CD14-positive monocyte (primary cell): Measurements from ENCODE around the gene CAPN9. TPM values are rescaled to one million over a fixed set of nuclear protein-coding genes. Genes with fewer than 3 reads are reported as not detected.

Experiments used
- DNase-seq, 3 donors: peaks; one replicate each; pipeline ENCODE4 v3.0.0-alpha.2; 2011 to 2022
- H2AFZ ChIP-seq: 2 replicates; pipeline ENCODE4 v1.6.0; 2012; ENCODE audit warnings: mild to moderate bottlenecking, low read depth, low read length, inconsistent platforms; ENCODE audit not compliant: insufficient read depth, poor library complexity, severe bottlenecking
- H3K27ac ChIP-seq, 2 donors: 1 replicate in 1 of 2; 2 replicates in 1 of 2; pipeline ENCODE4 v1.5.1; 2012 to 2013; ENCODE audit warnings: low read length in 2 of 2, control low read depth in 1 of 2, inconsistent platforms in 1 of 2, low read depth in 1 of 2, mild to moderate bottlenecking in 1 of 2
- H3K27me3 ChIP-seq, 2 donors: one replicate each; pipeline versions ENCODE4 v1.6.0 to v1.6.1; 2011 to 2013; ENCODE audit warnings: low read length in 2 of 2; ENCODE audit not compliant: control insufficient read depth in 2 of 2, insufficient read depth in 2 of 2
- H3K36me3 ChIP-seq, 2 donors: replicated peaks in 1 of 2; 1 replicate in 1 of 2; 2 replicates in 1 of 2; pipeline versions ENCODE4 v1.5.1 to v1.6.1; 2012 to 2013; ENCODE audit warnings: low read length in 2 of 2, control low read depth in 1 of 2, inconsistent platforms in 1 of 2, mild to moderate bottlenecking in 1 of 2; ENCODE audit not compliant: insufficient read depth in 2 of 2, control insufficient read depth in 1 of 2
- H3K4me1 ChIP-seq, 2 donors: 1 replicate in 1 of 2; 2 replicates in 1 of 2; pipeline versions ENCODE4 v1.5.1 to v1.6.1; 2012 to 2013; ENCODE audit warnings: low read length in 2 of 2, control low read depth in 1 of 2, inconsistent platforms in 1 of 2, mild to moderate bottlenecking in 1 of 2, moderate library complexity in 1 of 2; ENCODE audit not compliant: insufficient read depth in 2 of 2, control insufficient read depth in 1 of 2
- H3K4me2 ChIP-seq: replicated peaks from 2 replicates; pipeline ENCODE3; 2012; ENCODE audit warnings: low read length, moderate library complexity, mild to moderate bottlenecking; ENCODE audit not compliant: poor library complexity, severe bottlenecking; ENCODE audit errors: extremely low read depth
- H3K4me3 ChIP-seq, 3 experiments: fragments of 200-600 bp in 1 of 3; sonication (generic) in 1 of 3; replicated peaks in 1 of 3; 1 replicate in 2 of 3; 2 replicates in 1 of 3; pipeline ENCODE4 v1.5.1; 2011 to 2013; ENCODE audit warnings: low read length in 3 of 3, mild to moderate bottlenecking in 3 of 3, control low read depth in 2 of 3, low read depth in 2 of 3, inconsistent platforms in 1 of 3, moderate library complexity in 1 of 3
- H3K79me2 ChIP-seq: 2 replicates; pipeline ENCODE4 v1.6.0; 2012; ENCODE audit warnings: mild to moderate bottlenecking, control low read depth, inconsistent platforms, low read length, moderate library complexity; ENCODE audit not compliant: insufficient read depth
- H3K9ac ChIP-seq: 2 replicates; pipeline ENCODE4 v1.6.0; 2017; ENCODE audit warnings: low read length, mild to moderate bottlenecking; ENCODE audit not compliant: insufficient read depth, poor library complexity, severe bottlenecking
- H3K9me3 ChIP-seq, 2 donors: replicated peaks in 1 of 2; 1 replicate in 1 of 2; 2 replicates in 1 of 2; pipeline versions ENCODE4 v1.5.1 to v1.6.1; 2012 to 2013; ENCODE audit warnings: low read length in 2 of 2, control low read depth in 1 of 2; ENCODE audit not compliant: control insufficient read depth in 1 of 2, insufficient read depth in 1 of 2
- H4K20me1 ChIP-seq: 2 replicates; pipeline ENCODE4 v1.6.0; 2012; ENCODE audit warnings: mild to moderate bottlenecking, low read length, control low read depth, moderate library complexity; ENCODE audit not compliant: insufficient read depth
- H3K27ac Mint-ChIP-seq, 7 donors: one replicate each; pipeline ENCODE4 v1.8.0; 2020; ENCODE audit warnings: mild to moderate bottlenecking in 7 of 7, mixed read lengths in 7 of 7, moderate library complexity in 6 of 7, inconsistent platforms in 2 of 7
- H3K27me3 Mint-ChIP-seq, 3 donors: one replicate each; pipeline ENCODE4 v1.8.0; 2021 to 2022; ENCODE audit warnings: low read depth in 3 of 3, mild to moderate bottlenecking in 3 of 3, mixed read lengths in 3 of 3, moderate library complexity in 3 of 3, inconsistent platforms in 1 of 3
- H3K36me3 Mint-ChIP-seq, 2 donors: one replicate each; pipeline ENCODE4 v1.8.0; 2020; ENCODE audit warnings: mixed read lengths in 2 of 2, inconsistent platforms in 1 of 2, mild to moderate bottlenecking in 1 of 2
- H3K4me1 Mint-ChIP-seq: one replicate; pipeline ENCODE4 v1.8.0; 2020; ENCODE audit warnings: mild to moderate bottlenecking, mixed read lengths
- H3K4me3 Mint-ChIP-seq, 2 donors: one replicate each; pipeline ENCODE4 v1.8.0; 2020; ENCODE audit warnings: mild to moderate bottlenecking in 2 of 2, mixed read lengths in 2 of 2, moderate library complexity in 1 of 2
- H3K9me3 Mint-ChIP-seq, 7 donors: one replicate each; pipeline ENCODE4 v1.8.0; 2020 to 2022; ENCODE audit warnings: mixed read lengths in 7 of 7, mild to moderate bottlenecking in 6 of 7, moderate library complexity in 6 of 7, inconsistent platforms in 2 of 7
- WGBS: methylation state at CpG from one replicate; pipeline ENCODE4 v1.1.5; 2013; ENCODE audit warnings: missing lambda C conversion rate; ENCODE audit not compliant: insufficient coverage; 5-methylcytosine and 5-hydroxymethylcytosine counted together
- intact Hi-C, 2 donors: fragments of 100-400 bp; cut with micrococcal nuclease; formaldehyde crosslinking; loops; one replicate each; pipeline versions ENCODE4 v1.15.0 to v1.15.1; 2023
- polyA plus RNA-seq, 3 donors: library from polyadenylated mRNA; depleted of rRNA in 1 of 3; unstranded in 2 of 3; stranded (reverse) in 1 of 3; fragments of 300-500 nt in 2 of 3; fragments of >200 nt in 1 of 3; fragmentation: Illumina TruSeq in 2 of 3; gene quantifications; 1 replicate in 2 of 3; 2 replicates in 1 of 3; pipeline ENCODE4 v1.2.3, GENCODE V29; 2012 to 2021
- TF ChIP-seq, protein P1 (sequence below): fragments of 200-600 bp; IDR thresholded peaks from one replicate; pipeline ENCODE4 v1.8.0; 2022; ENCODE audit warnings: antibody characterized with exemption, mild to moderate bottlenecking

Gene CAPN9
- polyA plus RNA-seq, 3 donors, result not detected

DNA sequence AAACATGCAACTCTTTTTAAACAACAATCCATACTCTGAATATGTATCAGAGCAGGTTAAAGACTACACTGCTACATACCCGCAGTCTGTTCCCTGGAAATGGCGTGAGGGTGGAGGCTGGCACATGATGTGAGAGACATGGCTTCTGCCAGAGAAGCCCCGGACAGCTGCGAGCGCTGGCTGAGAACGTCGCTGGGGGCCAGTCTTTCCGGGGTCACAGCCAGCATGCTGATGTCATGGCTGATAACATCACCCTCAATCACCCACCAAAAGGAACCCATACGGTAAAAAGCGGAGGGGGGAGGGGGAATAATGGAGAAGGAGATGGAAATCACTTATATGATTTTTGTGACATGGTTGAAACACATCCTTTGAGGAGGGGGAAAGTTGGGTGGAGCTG is 92.0 kb downstream of the CAPN9 start:
- no peaks in the 10 kb centered on the region for H3K27me3 ChIP-seq
- H3K36me3 Mint-ChIP-seq, result no peaks in the 10 kb centered on the region
- 100% methylated on average over 1 of the region's 10 CpGs for WGBS
- H3K36me3 ChIP-seq, result no peaks in the 10 kb centered on the region
- DNase-seq, result no peak
- no peaks in the 10 kb centered on the region for H3K4me1 Mint-ChIP-seq
- H3K4me3 ChIP-seq, result no peak overlapping the region
- H3K4me2 ChIP-seq, result no peak overlapping the region
- H3K9me3 ChIP-seq, result no peaks in the 10 kb centered on the region
- no peak overlapping the region for H2AFZ ChIP-seq
- H3K9ac ChIP-seq, result no peak overlapping the region
- no peak overlapping the region for H3K4me3 Mint-ChIP-seq
- intact Hi-C loops, result no loop called here
- no peaks in the 10 kb centered on the region for H3K79me2 ChIP-seq
- peaks cover 0 to 4% (median 2%) of the 10 kb centered on the region in 3 donors for H3K27me3 Mint-ChIP-seq
- H3K9me3 Mint-ChIP-seq, result peaks cover 0 to 2% (median 0%) of the 10 kb centered on the region in 7 donors
- H3K4me1 ChIP-seq, result no peaks in the 10 kb centered on the region
- no peak overlapping the region for H3K27ac Mint-ChIP-seq
- TF ChIP-seq, protein P1, sequence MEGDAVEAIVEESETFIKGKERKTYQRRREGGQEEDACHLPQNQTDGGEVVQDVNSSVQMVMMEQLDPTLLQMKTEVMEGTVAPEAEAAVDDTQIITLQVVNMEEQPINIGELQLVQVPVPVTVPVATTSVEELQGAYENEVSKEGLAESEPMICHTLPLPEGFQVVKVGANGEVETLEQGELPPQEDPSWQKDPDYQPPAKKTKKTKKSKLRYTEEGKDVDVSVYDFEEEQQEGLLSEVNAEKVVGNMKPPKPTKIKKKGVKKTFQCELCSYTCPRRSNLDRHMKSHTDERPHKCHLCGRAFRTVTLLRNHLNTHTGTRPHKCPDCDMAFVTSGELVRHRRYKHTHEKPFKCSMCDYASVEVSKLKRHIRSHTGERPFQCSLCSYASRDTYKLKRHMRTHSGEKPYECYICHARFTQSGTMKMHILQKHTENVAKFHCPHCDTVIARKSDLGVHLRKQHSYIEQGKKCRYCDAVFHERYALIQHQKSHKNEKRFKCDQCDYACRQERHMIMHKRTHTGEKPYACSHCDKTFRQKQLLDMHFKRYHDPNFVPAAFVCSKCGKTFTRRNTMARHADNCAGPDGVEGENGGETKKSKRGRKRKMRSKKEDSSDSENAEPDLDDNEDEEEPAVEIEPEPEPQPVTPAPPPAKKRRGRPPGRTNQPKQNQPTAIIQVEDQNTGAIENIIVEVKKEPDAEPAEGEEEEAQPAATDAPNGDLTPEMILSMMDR, result no peak
- H3K27ac ChIP-seq, result no peak overlapping the region
- H4K20me1 ChIP-seq, result no peaks in the 10 kb centered on the region

DNA sequence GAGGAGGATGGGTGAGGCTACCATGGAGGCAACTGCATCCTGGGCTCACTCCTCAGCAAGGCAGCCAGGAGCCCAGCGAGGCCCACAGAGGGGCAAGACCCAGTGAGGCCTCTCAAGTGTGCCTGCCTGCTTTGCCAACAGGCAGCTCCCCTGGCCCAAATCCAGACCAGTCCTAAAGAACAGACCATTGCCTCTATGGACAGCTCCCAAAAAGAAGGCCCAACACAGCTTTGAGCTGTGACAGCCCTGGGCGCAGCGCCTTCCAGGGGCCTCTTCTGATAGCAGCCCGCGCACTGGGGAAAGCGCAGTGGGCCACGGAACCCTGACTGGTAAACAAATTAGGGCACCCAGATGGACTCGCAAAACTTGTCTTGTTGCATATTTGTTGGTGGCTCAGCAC is 95.6 kb downstream of the CAPN9 start:
- H3K27me3 Mint-ChIP-seq, result no peaks in the 10 kb centered on the region
- H3K9me3 Mint-ChIP-seq, result peaks cover 0 to 2% (median 0%) of the 10 kb centered on the region in 7 donors
- Histone ChIP-seq H3K36me3 (no peaks in the 10 kb centered on the region), H3K9me3 (no peaks in the 10 kb centered on the region), H3K79me2 (no peaks in the 10 kb centered on the region), H3K4me3 (no peak overlapping the region), H2AFZ (no peak overlapping the region), H3K4me2 (no peak overlapping the region), H3K9ac (no peak overlapping the region), H4K20me1 (no peaks in the 10 kb centered on the region), H3K4me1 (no peaks in the 10 kb centered on the region), H3K27me3 (no peaks in the 10 kb centered on the region), H3K27ac (no peak overlapping the region)
- H3K27ac Mint-ChIP-seq, result no peak overlapping the region
- no peak overlapping the region for H3K4me3 Mint-ChIP-seq
- H3K36me3 Mint-ChIP-seq, result no peaks in the 10 kb centered on the region
- no peak for DNase-seq
- intact Hi-C loops, result no loop called here
- WGBS, result 95% methylated on average over 8 of the region's 8 CpGs
- TF ChIP-seq, protein P1, result no peak
- H3K4me1 Mint-ChIP-seq, result no peaks in the 10 kb centered on the region
